HEK293 (cell line): Measurements from ENCODE around the gene TIMM50.

Experiments used
- ELK4 ChIP-seq: IDR thresholded peaks from 2 replicates; pipeline ENCODE4 v1.6.1; 2011; ENCODE audit warnings: mild to moderate bottlenecking, low read depth, low read length, borderline replicate concordance
- HOXA7 ChIP-seq: sonication (generic); formaldehyde crosslinking; IDR thresholded peaks from 2 replicates; pipeline ENCODE4 v1.8.1; 2022; ENCODE audit warnings: missing genetic modification reagents, borderline replicate concordance
- KLF8 ChIP-seq: fragments of 450-650 bp; formaldehyde crosslinking; IDR thresholded peaks from 2 replicates; pipeline ENCODE4 v1.5.1; 2016; ENCODE audit warnings: missing biosample characterization, missing genetic modification characterization
- OSR2 ChIP-seq: fragments of 450-650 bp; formaldehyde crosslinking; IDR thresholded peaks from 2 replicates; pipeline ENCODE4 v1.5.1; 2016; ENCODE audit warnings: missing biosample characterization, missing genetic modification characterization
- PRDM6 ChIP-seq: fragments of 450-650 bp; formaldehyde crosslinking; IDR thresholded peaks from 2 replicates; pipeline ENCODE4 v1.5.1; 2017; ENCODE audit warnings: missing biosample characterization, missing genetic modification characterization
- SALL2 ChIP-seq: fragments of 450-650 bp; formaldehyde crosslinking; IDR thresholded peaks from 2 replicates; pipeline ENCODE4 v1.5.0; 2017; ENCODE audit warnings: missing biosample characterization, mild to moderate bottlenecking, missing genetic modification characterization, borderline replicate concordance
- SP3 ChIP-seq: fragments of 450-650 bp; formaldehyde crosslinking; IDR thresholded peaks from 2 replicates; pipeline ENCODE4 v1.5.1; 2016; ENCODE audit warnings: missing biosample characterization, missing genetic modification characterization
- ZFP3 ChIP-seq: fragments of 450-650 bp; formaldehyde crosslinking; IDR thresholded peaks from 2 replicates; pipeline ENCODE4 v1.5.1; 2016; ENCODE audit warnings: low read depth, missing biosample characterization, missing genetic modification characterization
- ZNF132 ChIP-seq: fragments of 450-650 bp; formaldehyde crosslinking; IDR thresholded peaks from 2 replicates; pipeline ENCODE4 v1.5.1; 2017; ENCODE audit warnings: missing biosample characterization, missing genetic modification characterization, borderline replicate concordance
- ZNF394 ChIP-seq: fragments of 450-650 bp; formaldehyde crosslinking; IDR thresholded peaks from 2 replicates; pipeline ENCODE4 v1.5.1; 2016; ENCODE audit warnings: missing biosample characterization, missing genetic modification characterization, mild to moderate bottlenecking, moderate library complexity, borderline replicate concordance
- ZNF449 ChIP-seq: fragments of 450-650 bp; formaldehyde crosslinking; IDR thresholded peaks from 2 replicates; pipeline ENCODE4 v1.5.1; 2017; ENCODE audit warnings: missing biosample characterization, mild to moderate bottlenecking, missing genetic modification characterization, moderate library complexity
- ZNF473 ChIP-seq: fragments of 450-650 bp; formaldehyde crosslinking; IDR thresholded peaks from 2 replicates; pipeline ENCODE4 v1.5.1; 2017; ENCODE audit warnings: missing biosample characterization, missing genetic modification characterization
- ZNF510 ChIP-seq: fragments of 450-650 bp; formaldehyde crosslinking; IDR thresholded peaks from 2 replicates; pipeline ENCODE4 v1.5.1; 2018; ENCODE audit warnings: mild to moderate bottlenecking, missing genetic modification characterization, missing biosample characterization; ENCODE audit not compliant: insufficient replicate concordance
- ZNF544 ChIP-seq: fragments of 450-650 bp; formaldehyde crosslinking; IDR thresholded peaks from 2 replicates; pipeline ENCODE4 v1.5.0; 2017; ENCODE audit warnings: missing biosample characterization, missing genetic modification characterization
- ZNF561 ChIP-seq: fragments of 450-650 bp; IDR thresholded peaks from 2 replicates; pipeline ENCODE4 v1.5.1; 2018; ENCODE audit warnings: missing biosample characterization, missing genetic modification characterization, borderline replicate concordance
- ZNF670 ChIP-seq: fragments of 450-650 bp; formaldehyde crosslinking; IDR thresholded peaks from 2 replicates; pipeline ENCODE4 v1.5.1; 2016; ENCODE audit warnings: missing biosample characterization, missing genetic modification characterization, low read depth
- TF ChIP-seq, protein P1 (sequence below): fragments of 450-650 bp; formaldehyde crosslinking; IDR thresholded peaks from 2 replicates; pipeline ENCODE4 v1.5.1; 2016; ENCODE audit warnings: missing biosample characterization, missing genetic modification characterization
- TF ChIP-seq, protein P2 (sequence below): fragments of 450-650 bp; formaldehyde crosslinking; IDR thresholded peaks from 2 replicates; pipeline ENCODE4 v1.5.1; 2016; ENCODE audit warnings: missing biosample characterization, missing genetic modification characterization
- TF ChIP-seq, protein P3 (sequence below): fragments of 450-650 bp; formaldehyde crosslinking; conservative IDR thresholded peaks from 2 replicates; pipeline ENCODE4 v1.5.1; 2016; ENCODE audit warnings: low read depth, missing biosample characterization, missing genetic modification characterization

Gene TIMM50

GRCh38 chr19:39532233-39533002 lies 51.8 kb downstream of the TIMM50 start, which contains the start of gene EID2B (continued):
- TF ChIP-seq, protein P1, sequence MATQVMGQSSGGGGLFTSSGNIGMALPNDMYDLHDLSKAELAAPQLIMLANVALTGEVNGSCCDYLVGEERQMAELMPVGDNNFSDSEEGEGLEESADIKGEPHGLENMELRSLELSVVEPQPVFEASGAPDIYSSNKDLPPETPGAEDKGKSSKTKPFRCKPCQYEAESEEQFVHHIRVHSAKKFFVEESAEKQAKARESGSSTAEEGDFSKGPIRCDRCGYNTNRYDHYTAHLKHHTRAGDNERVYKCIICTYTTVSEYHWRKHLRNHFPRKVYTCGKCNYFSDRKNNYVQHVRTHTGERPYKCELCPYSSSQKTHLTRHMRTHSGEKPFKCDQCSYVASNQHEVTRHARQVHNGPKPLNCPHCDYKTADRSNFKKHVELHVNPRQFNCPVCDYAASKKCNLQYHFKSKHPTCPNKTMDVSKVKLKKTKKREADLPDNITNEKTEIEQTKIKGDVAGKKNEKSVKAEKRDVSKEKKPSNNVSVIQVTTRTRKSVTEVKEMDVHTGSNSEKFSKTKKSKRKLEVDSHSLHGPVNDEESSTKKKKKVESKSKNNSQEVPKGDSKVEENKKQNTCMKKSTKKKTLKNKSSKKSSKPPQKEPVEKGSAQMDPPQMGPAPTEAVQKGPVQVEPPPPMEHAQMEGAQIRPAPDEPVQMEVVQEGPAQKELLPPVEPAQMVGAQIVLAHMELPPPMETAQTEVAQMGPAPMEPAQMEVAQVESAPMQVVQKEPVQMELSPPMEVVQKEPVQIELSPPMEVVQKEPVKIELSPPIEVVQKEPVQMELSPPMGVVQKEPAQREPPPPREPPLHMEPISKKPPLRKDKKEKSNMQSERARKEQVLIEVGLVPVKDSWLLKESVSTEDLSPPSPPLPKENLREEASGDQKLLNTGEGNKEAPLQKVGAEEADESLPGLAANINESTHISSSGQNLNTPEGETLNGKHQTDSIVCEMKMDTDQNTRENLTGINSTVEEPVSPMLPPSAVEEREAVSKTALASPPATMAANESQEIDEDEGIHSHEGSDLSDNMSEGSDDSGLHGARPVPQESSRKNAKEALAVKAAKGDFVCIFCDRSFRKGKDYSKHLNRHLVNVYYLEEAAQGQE, result peak; percentile 61
- TF ChIP-seq ZNF561 (tag by site-specific recombination) (peak; percentile 95), ZNF670 (no peak), ZFP3 (tag by site-specific recombination) (no peak), ZNF132 (tag by site-specific recombination) (no peak), SALL2 (tag by site-specific recombination) (no peak), ELK4 (no peak), ZNF473 (no peak), SP3 (tag by site-specific recombination) (peak; percentile 45; the same call in 1 of the 2 replicates), ZNF510 (no peak), ZNF394 (tag by site-specific recombination) (peak; percentile 51), HOXA7 (CRISPR knock-in tag) (no peak), KLF8 (no peak; the same call in 1 of the 2 replicates), ZNF544 (no peak), OSR2 (tag by site-specific recombination) (0 out of 2 replicates have a peak, but pooled peaks have one; percentile 53), PRDM6 (tag by site-specific recombination) (no peak), ZNF449 (tag by site-specific recombination) (peak; percentile 27; the same call in 1 of the 2 replicates)
- TF ChIP-seq, protein P2, sequence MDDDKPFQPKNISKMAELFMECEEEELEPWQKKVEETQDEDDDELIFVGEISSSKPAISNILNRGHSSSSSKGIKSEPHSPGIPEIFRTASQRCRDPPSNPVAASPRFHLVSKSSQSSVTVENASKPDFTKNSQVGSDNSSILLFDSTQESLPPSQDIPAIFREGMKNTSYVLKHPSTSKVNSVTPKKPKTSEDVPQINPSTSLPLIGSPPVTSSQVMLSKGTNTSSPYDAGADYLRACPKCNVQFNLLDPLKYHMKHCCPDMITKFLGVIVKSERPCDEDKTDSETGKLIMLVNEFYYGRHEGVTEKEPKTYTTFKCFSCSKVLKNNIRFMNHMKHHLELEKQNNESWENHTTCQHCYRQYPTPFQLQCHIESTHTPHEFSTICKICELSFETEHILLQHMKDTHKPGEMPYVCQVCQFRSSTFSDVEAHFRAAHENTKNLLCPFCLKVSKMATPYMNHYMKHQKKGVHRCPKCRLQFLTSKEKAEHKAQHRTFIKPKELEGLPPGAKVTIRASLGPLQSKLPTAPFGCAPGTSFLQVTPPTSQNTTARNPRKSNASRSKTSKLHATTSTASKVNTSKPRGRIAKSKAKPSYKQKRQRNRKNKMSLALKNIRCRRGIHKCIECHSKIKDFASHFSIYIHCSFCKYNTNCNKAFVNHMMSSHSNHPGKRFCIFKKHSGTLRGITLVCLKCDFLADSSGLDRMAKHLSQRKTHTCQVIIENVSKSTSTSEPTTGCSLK (tag by site-specific recombination), result no peak
- TF ChIP-seq, protein P3, sequence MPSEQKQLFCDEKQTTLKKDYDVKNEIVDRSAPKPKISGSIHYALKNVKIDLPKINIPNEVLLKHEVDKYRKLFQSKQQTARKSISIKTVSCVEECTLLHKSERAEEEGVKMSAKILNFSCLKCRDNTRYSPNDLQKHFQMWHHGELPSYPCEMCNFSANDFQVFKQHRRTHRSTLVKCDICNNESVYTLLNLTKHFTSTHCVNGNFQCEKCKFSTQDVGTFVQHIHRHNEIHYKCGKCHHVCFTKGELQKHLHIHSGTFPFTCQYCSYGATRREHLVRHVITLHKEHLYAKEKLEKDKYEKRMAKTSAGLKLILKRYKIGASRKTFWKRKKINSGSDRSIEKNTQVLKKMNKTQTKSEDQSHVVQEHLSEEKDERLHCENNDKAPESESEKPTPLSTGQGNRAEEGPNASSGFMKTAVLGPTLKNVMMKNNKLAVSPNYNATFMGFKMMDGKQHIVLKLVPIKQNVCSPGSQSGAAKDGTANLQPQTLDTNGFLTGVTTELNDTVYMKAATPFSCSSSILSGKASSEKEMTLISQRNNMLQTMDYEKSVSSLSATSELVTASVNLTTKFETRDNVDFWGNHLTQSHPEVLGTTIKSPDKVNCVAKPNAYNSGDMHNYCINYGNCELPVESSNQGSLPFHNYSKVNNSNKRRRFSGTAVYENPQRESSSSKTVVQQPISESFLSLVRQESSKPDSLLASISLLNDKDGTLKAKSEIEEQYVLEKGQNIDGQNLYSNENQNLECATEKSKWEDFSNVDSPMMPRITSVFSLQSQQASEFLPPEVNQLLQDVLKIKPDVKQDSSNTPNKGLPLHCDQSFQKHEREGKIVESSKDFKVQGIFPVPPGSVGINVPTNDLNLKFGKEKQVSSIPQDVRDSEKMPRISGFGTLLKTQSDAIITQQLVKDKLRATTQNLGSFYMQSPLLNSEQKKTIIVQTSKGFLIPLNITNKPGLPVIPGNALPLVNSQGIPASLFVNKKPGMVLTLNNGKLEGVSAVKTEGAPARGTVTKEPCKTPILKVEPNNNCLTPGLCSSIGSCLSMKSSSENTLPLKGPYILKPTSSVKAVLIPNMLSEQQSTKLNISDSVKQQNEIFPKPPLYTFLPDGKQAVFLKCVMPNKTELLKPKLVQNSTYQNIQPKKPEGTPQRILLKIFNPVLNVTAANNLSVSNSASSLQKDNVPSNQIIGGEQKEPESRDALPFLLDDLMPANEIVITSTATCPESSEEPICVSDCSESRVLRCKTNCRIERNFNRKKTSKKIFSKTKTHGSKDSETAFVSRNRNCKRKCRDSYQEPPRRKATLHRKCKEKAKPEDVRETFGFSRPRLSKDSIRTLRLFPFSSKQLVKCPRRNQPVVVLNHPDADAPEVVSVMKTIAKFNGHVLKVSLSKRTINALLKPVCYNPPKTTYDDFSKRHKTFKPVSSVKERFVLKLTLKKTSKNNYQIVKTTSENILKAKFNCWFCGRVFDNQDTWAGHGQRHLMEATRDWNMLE, result no peak
